Measurements from ENCODE around the gene COL10A1.

DNA sequence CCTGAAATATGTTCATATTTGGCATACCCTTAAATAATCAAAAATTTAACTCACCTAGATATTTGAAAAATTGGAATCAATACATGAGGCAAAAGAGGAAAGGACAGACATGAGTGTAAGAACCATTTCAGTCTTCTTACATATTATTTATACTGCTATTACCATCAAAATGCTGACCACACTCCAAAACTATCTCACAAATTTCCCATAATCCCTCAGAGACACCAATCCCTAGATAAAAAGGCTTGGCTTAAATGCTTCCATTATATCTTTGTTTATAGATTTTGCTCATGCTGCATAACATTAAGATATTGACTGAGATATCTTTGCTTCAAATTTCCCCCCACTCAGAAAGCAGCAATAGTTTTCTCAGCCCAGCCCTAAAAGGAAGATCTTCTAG is 37.0 kb downstream of the COL10A1 start:
- no peak for TF ChIP-seq CTCF (IDR thresholded peaks at IDR 0.05)
- TF ChIP-seq POLR2A (IDR thresholded peaks at IDR 0.05): no peak
